Breast epithelium (tissue), 3 donors: Measurements from ENCODE around the gene CLASP1.

Experiments
- POLR2A ChIP-seq: fragments of 450-650 bp; IDR thresholded peaks from one replicate; pipeline ENCODE4 v1.6.1; 2016; ENCODE audit warnings: antibody characterized with exemption, mild to moderate bottlenecking, moderate library complexity
- POLR2AphosphoS5 ChIP-seq, 3 donors: sonication (generic); formaldehyde crosslinking; IDR thresholded peaks; one replicate each; pipeline ENCODE4 v1.6.1; 2017; ENCODE audit warnings: antibody characterized with exemption in 3 of 3
- TF ChIP-seq, protein P1 (sequence below), 3 donors: fragments of 450-650 bp; IDR thresholded peaks; one replicate each; pipeline ENCODE4 v1.5.1; 2016 to 2017; ENCODE audit warnings: antibody characterized with exemption in 3 of 3, mild to moderate bottlenecking in 3 of 3, moderate library complexity in 3 of 3

DNA sequence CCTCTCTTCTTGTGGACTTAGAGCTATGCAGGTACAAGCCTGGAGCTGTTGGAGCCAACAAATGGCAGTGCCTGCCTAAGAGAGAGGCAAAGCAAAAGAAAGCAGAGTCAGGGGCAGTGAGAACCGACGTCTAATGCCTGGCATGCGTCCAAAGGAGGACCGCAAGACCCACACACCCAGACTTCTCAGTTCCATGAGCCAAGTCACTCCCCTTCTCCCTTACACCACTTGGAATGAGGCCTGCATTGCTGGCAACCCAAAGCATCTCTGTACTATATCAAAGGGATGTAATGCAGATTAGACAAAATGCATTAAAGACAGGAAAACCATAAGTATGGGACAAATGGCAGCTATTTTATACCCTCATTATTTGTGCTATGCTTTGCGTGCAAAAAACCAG, 168.4 kb downstream of the CLASP1 start:
- TF ChIP-seq, protein P1, sequence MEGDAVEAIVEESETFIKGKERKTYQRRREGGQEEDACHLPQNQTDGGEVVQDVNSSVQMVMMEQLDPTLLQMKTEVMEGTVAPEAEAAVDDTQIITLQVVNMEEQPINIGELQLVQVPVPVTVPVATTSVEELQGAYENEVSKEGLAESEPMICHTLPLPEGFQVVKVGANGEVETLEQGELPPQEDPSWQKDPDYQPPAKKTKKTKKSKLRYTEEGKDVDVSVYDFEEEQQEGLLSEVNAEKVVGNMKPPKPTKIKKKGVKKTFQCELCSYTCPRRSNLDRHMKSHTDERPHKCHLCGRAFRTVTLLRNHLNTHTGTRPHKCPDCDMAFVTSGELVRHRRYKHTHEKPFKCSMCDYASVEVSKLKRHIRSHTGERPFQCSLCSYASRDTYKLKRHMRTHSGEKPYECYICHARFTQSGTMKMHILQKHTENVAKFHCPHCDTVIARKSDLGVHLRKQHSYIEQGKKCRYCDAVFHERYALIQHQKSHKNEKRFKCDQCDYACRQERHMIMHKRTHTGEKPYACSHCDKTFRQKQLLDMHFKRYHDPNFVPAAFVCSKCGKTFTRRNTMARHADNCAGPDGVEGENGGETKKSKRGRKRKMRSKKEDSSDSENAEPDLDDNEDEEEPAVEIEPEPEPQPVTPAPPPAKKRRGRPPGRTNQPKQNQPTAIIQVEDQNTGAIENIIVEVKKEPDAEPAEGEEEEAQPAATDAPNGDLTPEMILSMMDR (IDR thresholded peaks at IDR 0.05) = no peak
- no peak for TF ChIP-seq POLR2A
- TF ChIP-seq POLR2AphosphoS5 (IDR thresholded peaks at IDR 0.05) = no peak
